ENCODE data around the gene CSNK2A1.

DNA sequence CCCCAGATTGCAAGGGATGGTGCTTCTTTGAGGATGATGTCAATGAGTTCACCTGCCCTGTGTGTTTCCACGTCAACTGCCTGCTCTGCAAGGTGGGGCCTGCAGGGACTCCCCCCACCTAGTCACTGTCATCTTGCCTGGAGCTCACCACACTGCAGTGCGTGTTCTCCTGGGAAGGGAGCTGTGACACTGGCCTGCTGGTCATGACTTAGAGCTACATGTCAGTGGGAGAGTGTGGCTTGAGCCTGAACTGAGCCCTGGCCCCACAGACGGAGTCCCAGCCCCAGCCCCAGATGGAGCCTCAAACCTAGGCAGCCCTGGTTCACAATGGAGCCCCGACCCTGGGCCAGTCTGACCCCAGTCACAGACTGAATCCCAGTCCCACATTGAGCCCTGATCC lies 116.2 kb downstream of the CSNK2A1 start:
- TF ChIP-seq POLR2AphosphoS5 (IDR thresholded peaks at IDR 0.05; ENCODE audit: low read depth, low read length): no peak
- no peak for TF ChIP-seq TAF1 (IDR thresholded peaks at IDR 0.05; ENCODE audit: borderline replicate concordance, insufficient read depth, low read length)
- TF ChIP-seq, protein P1, sequence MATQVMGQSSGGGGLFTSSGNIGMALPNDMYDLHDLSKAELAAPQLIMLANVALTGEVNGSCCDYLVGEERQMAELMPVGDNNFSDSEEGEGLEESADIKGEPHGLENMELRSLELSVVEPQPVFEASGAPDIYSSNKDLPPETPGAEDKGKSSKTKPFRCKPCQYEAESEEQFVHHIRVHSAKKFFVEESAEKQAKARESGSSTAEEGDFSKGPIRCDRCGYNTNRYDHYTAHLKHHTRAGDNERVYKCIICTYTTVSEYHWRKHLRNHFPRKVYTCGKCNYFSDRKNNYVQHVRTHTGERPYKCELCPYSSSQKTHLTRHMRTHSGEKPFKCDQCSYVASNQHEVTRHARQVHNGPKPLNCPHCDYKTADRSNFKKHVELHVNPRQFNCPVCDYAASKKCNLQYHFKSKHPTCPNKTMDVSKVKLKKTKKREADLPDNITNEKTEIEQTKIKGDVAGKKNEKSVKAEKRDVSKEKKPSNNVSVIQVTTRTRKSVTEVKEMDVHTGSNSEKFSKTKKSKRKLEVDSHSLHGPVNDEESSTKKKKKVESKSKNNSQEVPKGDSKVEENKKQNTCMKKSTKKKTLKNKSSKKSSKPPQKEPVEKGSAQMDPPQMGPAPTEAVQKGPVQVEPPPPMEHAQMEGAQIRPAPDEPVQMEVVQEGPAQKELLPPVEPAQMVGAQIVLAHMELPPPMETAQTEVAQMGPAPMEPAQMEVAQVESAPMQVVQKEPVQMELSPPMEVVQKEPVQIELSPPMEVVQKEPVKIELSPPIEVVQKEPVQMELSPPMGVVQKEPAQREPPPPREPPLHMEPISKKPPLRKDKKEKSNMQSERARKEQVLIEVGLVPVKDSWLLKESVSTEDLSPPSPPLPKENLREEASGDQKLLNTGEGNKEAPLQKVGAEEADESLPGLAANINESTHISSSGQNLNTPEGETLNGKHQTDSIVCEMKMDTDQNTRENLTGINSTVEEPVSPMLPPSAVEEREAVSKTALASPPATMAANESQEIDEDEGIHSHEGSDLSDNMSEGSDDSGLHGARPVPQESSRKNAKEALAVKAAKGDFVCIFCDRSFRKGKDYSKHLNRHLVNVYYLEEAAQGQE (IDR thresholded peaks at IDR 0.05; ENCODE audit: insufficient read depth in 1 of 2, low read depth in 2 of 2, low read length in 2 of 2): no peak

Measured in PFSK-1 (cell line).